ENCODE results near the gene TEAD3. TPM values are rescaled to one million over a fixed set of nuclear protein-coding genes. Genes with fewer than 3 reads are reported as not detected.

TEAD3 gene
- total RNA-seq, 4 donors from 2014 or later = 13.7 to 33.5 (median 29.3) TPM

GRCh38 chr6:35522660-35523658, 26.1 kb upstream of the TEAD3 start:
- H3K4me3 ChIP-seq = peak overlapping the region in 2 of 4 donors; percentile 13 to 38
- peaks cover 0 to 14% (median 0%) of the 10 kb centered on the region in 4 donors for H3K27me3 ChIP-seq
- H3K36me3 ChIP-seq = no peaks in the 10 kb centered on the region
- TF ChIP-seq POLR2A (IDR thresholded peaks at IDR 0.05) = no peak
- peak; percentile 96 to 100 (median 98) for TF ChIP-seq CTCF (IDR thresholded peaks at IDR 0.05)
- intact Hi-C loops (cut with DNase I) = loop anchor here (5.0 kb wide), 1 partner anchor 214 kb away; the partner anchor contains the start of gene ARMC12
- H3K4me1 ChIP-seq = peaks cover 0 to 22% (median 4%) of the 10 kb centered on the region in 3 donors
- no peaks in the 10 kb centered on the region for H3K9me3 ChIP-seq
- no peak for DNase-seq
- no peak overlapping the region for H3K27ac ChIP-seq
- 37% methylated on average over 24 to 30 of the region's 32 CpGs for WGBS, 2 donors

GRCh38 chr6:35522151-35522550, 25.3 kb upstream of the TEAD3 start:
- Histone ChIP-seq H3K4me1 (peaks cover 0 to 22% (median 4%) of the 10 kb centered on the region in 3 donors), H3K36me3 (no peaks in the 10 kb centered on the region), H3K27ac (no peak overlapping the region), H3K27me3 (peaks cover 0 to 14% (median 0%) of the 10 kb centered on the region in 4 donors), H3K4me3 (no peak overlapping the region), H3K9me3 (no peaks in the 10 kb centered on the region)
- no peak for DNase-seq
- WGBS, 2 donors = 84 to 91% methylated on average over 5 to 7 of the region's 12 CpGs
- intact Hi-C loops (cut with DNase I) = loop anchor here (5.0 kb wide), 1 partner anchor 215 kb away; the partner anchor contains the start of gene ARMC12
- TF ChIP-seq CTCF (IDR thresholded peaks at IDR 0.05) (no peak), POLR2A (IDR thresholded peaks at IDR 0.05) (no peak)

GRCh38 chr6:35521235-35521634, 24.4 kb upstream of the TEAD3 start:
- TF ChIP-seq CTCF (IDR thresholded peaks at IDR 0.05) (no peak), POLR2A (IDR thresholded peaks at IDR 0.05) (no peak)
- WGBS, 2 donors = 96 to 100% methylated on average over 4 of the region's 4 CpGs

GRCh38 chr6:35519313-35520015, 22.6 kb upstream of the TEAD3 start:
- H3K27ac ChIP-seq = no peak overlapping the region
- WGBS, 2 donors = 62 to 68% methylated on average over 8 to 9 of the region's 9 CpGs
- H3K4me1 ChIP-seq = peaks cover 0 to 22% (median 4%) of the 10 kb centered on the region in 3 donors
- H3K9me3 ChIP-seq = no peaks in the 10 kb centered on the region
- H3K4me3 ChIP-seq = no peak overlapping the region
- H3K27me3 ChIP-seq = peaks cover 0 to 14% (median 0%) of the 10 kb centered on the region in 4 donors
- intact Hi-C loops (cut with DNase I) = loop anchor here (5.0 kb wide), 1 partner anchor 218 kb away; the partner anchor contains the start of gene ARMC12
- DNase-seq = no peak
- H3K36me3 ChIP-seq = no peaks in the 10 kb centered on the region
- no peak for TF ChIP-seq CTCF (IDR thresholded peaks at IDR 0.05)

More at GRCh38 chr6:35521235-35521634, 24.4 kb upstream of the TEAD3 start:
- H3K27me3 ChIP-seq = peaks cover 0 to 14% (median 0%) of the 10 kb centered on the region in 4 donors
- peaks cover 0 to 22% (median 4%) of the 10 kb centered on the region in 3 donors for H3K4me1 ChIP-seq
- H3K9me3 ChIP-seq = no peaks in the 10 kb centered on the region
- DNase-seq = no peak
- H3K27ac ChIP-seq = no peak overlapping the region
- H3K4me3 ChIP-seq = no peak overlapping the region
- H3K36me3 ChIP-seq = no peaks in the 10 kb centered on the region
- intact Hi-C loops (cut with DNase I) = loop anchor here (5.0 kb wide), 1 partner anchor 216 kb away; the partner anchor contains the start of gene ARMC12

Measured in esophagus squamous epithelium (tissue), 5 donors.